ENCODE results near the gene NCAPG2. TPM values are rescaled to one million over a fixed set of nuclear protein-coding genes. Genes with fewer than 3 reads are reported as not detected.

The NCAPG2 gene
- total RNA-seq (2014; rRNA removed; shearing (Covaris generic)) = 40.4 and 73.0 TPM in 2 replicates

- DNase-seq (ENCODE audit: low read depth) = peak; percentile 99
These were observed at the start of gene NCAPG2 for GRCh38 chr7:158704524-158705233. Gene NCAPG2 (minus strand): TSS chr7:158704804. CDS start chr7:158701899, 2,905 bp downstream.

DNA sequence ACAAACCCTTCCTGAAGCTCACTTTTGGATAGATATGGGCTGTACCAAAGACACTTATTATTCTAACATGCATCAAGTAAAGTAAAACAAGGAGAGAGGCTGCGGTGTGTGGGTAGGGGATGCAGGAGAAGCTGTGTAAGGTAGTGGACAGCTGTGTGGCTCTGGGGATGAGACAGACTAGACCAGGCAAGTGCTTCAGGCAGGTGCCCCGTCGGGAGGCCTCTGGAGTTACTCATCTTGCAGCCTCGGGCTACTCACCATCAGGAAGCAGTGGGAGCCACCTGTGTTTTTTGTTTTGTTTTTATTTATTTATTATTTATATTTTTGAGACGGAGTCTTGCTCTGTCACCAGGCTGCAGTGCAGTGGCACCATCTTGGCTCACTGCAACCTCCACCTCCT lies 49.3 kb upstream of the NCAPG2 start:
- DNase-seq (ENCODE audit: low read depth) = no peak

DNA sequence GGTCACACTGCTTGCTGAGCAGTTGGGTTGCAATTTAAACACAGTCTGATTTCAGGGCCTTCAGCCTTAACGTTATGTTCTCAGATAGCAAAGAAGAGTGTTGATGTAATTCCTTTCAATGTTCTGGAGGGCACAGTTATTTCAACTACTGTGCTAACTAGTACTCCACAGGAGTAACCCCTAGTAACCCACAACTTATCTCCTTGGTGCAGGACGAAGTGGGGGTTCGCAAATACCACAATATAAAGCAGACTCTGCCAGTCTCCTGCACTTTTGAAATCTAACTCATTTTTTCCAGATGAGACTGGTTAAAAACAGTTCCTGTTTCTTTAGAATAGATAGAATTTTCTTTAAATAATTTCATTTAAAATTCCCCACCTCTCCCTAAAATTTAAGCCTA lies 47.1 kb upstream of the NCAPG2 start:
- DNase-seq (ENCODE audit: low read depth) = no peak

GRCh38 chr7:158751199-158751598 lies 46.6 kb upstream of the NCAPG2 start:
- DNase-seq (ENCODE audit: low read depth) = no peak

- no peak for DNase-seq (ENCODE audit: low read depth)
These were observed 46.1 kb upstream of the NCAPG2 start for GRCh38 chr7:158750702-158751101.

DNA sequence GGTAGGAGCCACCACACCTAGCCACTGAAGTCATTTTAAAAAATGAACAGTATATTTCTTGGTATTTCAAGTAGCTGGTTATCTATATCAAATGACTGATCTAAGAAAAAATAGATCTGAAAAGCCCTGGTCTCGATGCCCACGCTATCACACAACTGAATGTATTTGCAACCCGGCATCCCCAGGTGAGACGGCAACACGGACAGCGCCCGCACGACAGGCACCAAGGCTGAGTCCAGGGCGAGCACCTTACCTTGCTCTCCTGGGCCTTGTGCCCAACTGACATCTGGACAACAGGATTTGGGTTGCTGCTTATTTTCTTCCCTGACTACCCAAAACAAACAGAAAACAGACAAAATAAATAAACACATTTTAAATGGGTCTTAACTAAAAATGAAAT lies 44.8 kb upstream of the NCAPG2 start:
- no peak for DNase-seq (ENCODE audit: low read depth)

GRCh38 chr7:158748335-158748734 lies 43.7 kb upstream of the NCAPG2 start:
- DNase-seq (ENCODE audit: low read depth) = no peak

- DNase-seq (ENCODE audit: low read depth) = no peak
These were observed 42.8 kb upstream of the NCAPG2 start for GRCh38 chr7:158747408-158747807.

- DNase-seq (ENCODE audit: low read depth) = no peak
These were observed 42.4 kb upstream of the NCAPG2 start for GRCh38 chr7:158746957-158747356.

DNA sequence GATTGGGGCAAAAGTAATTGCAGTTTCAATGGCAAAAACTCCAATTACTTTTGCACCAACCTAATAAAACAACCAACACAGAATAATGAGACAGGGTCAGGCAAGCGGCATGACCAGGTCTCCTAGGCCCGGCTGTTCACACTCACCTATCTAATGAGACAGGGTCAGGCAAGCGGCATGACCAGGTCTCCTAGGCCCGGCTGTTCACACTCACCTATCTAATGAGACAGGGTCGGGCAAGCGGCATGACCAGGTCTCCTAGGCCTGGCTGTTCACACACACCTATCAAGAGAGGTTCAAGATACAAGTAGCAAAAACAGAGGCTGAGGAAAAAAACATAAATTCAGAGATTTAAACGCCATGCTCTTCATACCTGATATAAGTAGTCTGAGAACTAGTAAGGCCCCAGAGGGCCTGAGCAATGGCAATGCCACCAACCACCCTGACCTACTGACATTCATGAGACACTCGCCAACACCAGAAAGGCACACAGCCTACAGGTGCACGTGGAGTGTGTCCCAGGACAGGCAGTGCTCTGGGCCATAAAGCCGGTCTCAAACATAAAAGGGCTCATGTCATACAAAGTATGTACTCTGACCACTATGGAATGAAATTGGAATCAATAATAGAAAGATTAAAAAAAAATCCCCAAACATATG lies 40.6 kb upstream of the NCAPG2 start:
- DNase-seq (ENCODE audit: low read depth) = no peak

DNA sequence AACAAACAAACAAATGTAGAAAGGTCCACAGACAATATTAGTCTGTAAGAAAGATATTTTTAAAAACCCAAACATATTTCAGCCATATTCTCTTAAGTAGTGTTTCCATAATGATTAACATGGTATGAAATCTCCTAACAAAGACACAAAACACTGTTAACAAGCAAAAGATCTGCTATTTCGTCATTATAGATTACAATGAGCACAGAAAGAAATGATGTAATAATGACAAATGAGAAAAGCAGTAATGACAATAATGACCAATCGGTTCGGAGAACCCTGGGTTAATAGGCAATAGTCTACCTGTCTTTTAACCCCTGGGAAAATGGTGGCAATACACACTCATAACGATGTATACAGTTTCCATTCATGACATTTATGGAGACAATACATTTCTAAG lies 39.5 kb upstream of the NCAPG2 start:
- DNase-seq (ENCODE audit: low read depth) = no peak

- DNase-seq (ENCODE audit: low read depth) = no peak
These were observed 38.6 kb upstream of the NCAPG2 start for GRCh38 chr7:158743219-158743618.

DNA sequence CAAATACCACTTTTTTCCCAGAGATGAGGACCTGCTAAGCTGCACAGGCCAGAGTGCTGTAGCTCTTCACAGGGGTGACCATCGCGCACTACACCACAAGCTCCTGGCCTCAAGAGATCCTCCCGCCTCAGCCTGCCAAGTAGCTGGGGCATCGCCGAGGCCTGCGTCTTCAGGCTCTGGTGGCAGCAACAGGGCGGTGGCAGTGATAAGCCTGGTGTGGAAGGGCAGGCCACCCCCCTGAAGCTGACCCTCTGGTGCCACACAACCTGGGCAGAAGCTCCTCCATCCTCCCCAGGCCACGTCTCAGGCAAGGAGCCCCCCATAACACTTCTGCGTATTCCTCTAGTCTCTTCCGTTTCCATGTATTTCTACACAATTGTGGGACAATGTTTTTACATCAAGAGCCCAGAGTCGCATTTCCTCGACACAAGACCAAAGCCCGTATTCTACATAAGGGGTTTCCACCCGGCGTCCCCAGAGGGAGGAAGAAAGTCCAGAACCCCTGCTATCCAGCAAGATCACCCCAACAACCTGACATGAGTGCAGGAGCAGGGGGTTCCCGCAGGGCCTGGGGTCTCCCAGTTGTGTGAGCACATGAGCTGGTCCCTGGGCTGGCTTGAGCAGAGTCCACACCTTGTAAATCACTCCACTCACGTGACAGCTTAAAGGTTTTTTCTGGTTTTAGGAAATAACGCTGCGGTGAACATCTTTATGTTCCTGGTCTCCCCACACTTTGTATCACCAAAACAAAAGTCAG lies 37.6 kb upstream of the NCAPG2 start:
- peak; percentile 19 for DNase-seq (ENCODE audit: low read depth)

GRCh38 chr7:158741294-158741666 lies 36.7 kb upstream of the NCAPG2 start:
- no peak for DNase-seq (ENCODE audit: low read depth)

- peak; percentile 91 for DNase-seq (ENCODE audit: low read depth)
These were observed 36.2 kb upstream of the NCAPG2 start for GRCh38 chr7:158740657-158741293.

GRCh38 chr7:158740013-158740656 lies 35.5 kb upstream of the NCAPG2 start:
- DNase-seq (ENCODE audit: low read depth) = peak; percentile 95

DNA sequence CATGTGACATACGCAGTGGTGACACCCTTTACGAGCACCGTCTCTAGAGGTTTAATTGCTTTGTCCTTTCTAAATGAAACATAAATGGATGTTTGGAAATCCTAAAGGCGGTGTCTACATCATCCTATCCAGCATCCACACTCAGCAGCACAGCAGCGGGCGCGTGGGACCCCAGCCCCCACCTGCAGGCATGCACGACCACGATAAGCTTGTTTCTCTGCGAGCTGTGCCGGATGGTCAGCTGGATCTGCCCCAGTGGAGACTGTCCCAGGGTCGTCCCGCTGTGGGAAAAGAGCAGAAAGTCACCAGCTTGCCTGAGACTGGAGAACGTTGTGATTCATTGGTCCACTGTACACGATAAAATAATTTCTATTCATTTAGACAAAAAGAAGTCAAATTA lies 34.2 kb upstream of the NCAPG2 start:
- DNase-seq (ENCODE audit: low read depth) = no peak

DNA sequence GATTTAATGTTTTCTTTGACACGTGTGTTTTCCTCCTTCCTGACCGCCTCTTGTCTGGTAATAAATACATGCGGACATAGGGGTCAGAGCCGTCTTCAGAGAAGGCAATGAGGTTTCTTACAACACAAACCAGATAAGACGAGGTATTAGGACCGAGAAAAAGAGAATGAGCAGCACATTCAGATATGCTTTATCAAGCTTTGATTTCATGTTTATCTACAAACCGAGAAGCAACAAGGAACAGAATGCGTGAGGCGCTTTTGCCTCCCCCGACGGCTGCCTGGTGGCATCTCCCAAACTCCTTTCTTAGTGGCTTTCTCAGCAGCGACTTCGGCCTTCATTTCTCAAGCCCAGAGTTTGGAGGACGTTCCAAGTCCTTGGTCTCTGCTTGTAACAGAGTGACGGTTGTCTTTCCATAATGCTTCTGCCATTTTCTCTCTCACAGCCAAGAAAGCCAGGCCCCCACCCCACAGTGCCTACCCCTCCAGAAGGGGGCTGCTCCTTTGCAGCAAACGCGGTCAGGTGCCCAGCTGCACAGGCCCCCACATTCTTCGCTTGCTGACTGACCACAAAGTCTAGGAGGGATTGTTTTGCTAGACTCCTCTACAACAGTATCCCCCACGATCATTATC lies 32.6 kb upstream of the NCAPG2 start:
- DNase-seq (ENCODE audit: low read depth) = no peak

GRCh38 chr7:158735935-158736334 lies 31.3 kb upstream of the NCAPG2 start:
- no peak for DNase-seq (ENCODE audit: low read depth)

DNA sequence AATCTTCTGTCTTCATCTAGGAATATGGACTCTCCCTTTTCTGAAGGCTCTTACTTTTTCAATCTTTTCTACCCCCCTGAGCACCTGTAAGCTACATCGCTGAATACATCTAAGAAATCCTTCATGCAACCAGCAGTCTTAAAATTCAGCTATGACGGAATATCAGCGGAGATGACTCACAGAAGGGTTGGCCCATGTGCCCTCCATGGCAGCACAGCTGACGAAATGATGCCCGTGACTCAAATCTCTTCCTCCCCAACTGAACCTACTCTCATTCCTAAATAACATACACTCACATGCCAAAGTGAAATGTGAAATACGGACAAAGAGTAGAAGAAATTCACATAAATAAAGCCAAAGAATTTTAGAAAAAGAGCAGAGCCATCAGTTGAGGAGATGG lies 30.3 kb upstream of the NCAPG2 start:
- DNase-seq (ENCODE audit: low read depth) = no peak

GRCh38 chr7:158733775-158734494 lies 29.3 kb upstream of the NCAPG2 start:
- no peak for DNase-seq (ENCODE audit: low read depth)
